Testis (tissue), 2 donors: ENCODE measurements around the gene RAB40B.

Experiments used
- POLR2A ChIP-seq: fragments of 450-650 bp; IDR thresholded peaks from one replicate; pipeline ENCODE4 v1.6.1; 2017; ENCODE audit warnings: antibody characterized with exemption, mild to moderate bottlenecking, moderate library complexity
- TF ChIP-seq, protein P1 (sequence below), 3 experiments: fragments of 450-650 bp in 2 of 3; fragments of 200-600 bp in 1 of 3; sonication (generic) in 1 of 3; IDR thresholded peaks; one replicate each; pipeline ENCODE4 v1.5.1; 2016 to 2019; ENCODE audit warnings: antibody characterized with exemption in 3 of 3, mild to moderate bottlenecking in 2 of 3, moderate library complexity in 1 of 3

- TF ChIP-seq, protein P1, sequence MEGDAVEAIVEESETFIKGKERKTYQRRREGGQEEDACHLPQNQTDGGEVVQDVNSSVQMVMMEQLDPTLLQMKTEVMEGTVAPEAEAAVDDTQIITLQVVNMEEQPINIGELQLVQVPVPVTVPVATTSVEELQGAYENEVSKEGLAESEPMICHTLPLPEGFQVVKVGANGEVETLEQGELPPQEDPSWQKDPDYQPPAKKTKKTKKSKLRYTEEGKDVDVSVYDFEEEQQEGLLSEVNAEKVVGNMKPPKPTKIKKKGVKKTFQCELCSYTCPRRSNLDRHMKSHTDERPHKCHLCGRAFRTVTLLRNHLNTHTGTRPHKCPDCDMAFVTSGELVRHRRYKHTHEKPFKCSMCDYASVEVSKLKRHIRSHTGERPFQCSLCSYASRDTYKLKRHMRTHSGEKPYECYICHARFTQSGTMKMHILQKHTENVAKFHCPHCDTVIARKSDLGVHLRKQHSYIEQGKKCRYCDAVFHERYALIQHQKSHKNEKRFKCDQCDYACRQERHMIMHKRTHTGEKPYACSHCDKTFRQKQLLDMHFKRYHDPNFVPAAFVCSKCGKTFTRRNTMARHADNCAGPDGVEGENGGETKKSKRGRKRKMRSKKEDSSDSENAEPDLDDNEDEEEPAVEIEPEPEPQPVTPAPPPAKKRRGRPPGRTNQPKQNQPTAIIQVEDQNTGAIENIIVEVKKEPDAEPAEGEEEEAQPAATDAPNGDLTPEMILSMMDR (IDR thresholded peaks at IDR 0.05), result no peak
- TF ChIP-seq POLR2A, result no peak
Measured at GRCh38 chr17:82616021-82616711, 82.3 kb downstream of the RAB40B start.
